K562 (cell line): ENCODE data around the gene LEMD1. TPM values are rescaled to one million over a fixed set of nuclear protein-coding genes. Genes with fewer than 3 reads are reported as not detected.

ENCODE experiments used
- ATAC-seq: fragments of 200-7000 bp; cut with Tn5 transposase; 3 replicates; pipeline ENCODE4 v1.9.1; 2020; ENCODE audit warnings: moderate library complexity
- BruUV-seq: library from RNA; stranded (reverse); fragments of 400-500 nt; replicated peaks from 2 replicates; lab custom pipeline; 2021; lab: Mats Ljungman, UMichigan
- CTCF ChIA-PET: fragments of 300-600 bp; formaldehyde crosslinking; extraction: SDS; loops from one replicate; lab custom pipeline; 2021; ENCODE audit warnings: low intra/inter-chr PET ratio; lab: Yijun Ruan, JAX
- POLR2A ChIA-PET: fragments of 300-600, 350-650 bp; sonication (Branson Sonifier 250); formaldehyde crosslinking; extraction: SDS; loops from one replicate; lab custom pipeline; 2021; ENCODE audit warnings: antibody characterized with exemption, inconsistent platforms; lab: Yijun Ruan, JAX
- DNase-seq, 4 experiments: peaks; one replicate each; pipeline versions ENCODE4 v3.0.0 to v3.0.0-alpha.2; 2011 to 2018; ENCODE audit warnings: low spot score in 3 of 4, mixed read lengths in 3 of 4; ENCODE audit errors: extremely low read depth in 1 of 4
- FAIRE-seq: peaks from 2 replicates; lab custom pipeline; 2011; peaks lifted over from hg19 to GRCh38; lab: Jason Lieb, UNC
- H2AFZ ChIP-seq: 2 replicates; pipeline ENCODE4 v1.6.0; 2011; ENCODE audit warnings: low read depth, low read length, control low read depth, inconsistent platforms
- H3K27ac ChIP-seq: fragments of 200-600 bp; 3 replicates; pipeline ENCODE4 v1.8.0; 2011; ENCODE audit warnings: low read depth, mild to moderate bottlenecking, control low read depth, inconsistent platforms, low read length, moderate library complexity, mixed read lengths; ENCODE audit errors: extremely low read depth
- H3K27me3 ChIP-seq, 2 experiments: fragments of 300-600 bp in 1 of 2; 2 replicates in 1 of 2; 3 replicates in 1 of 2; pipeline versions ENCODE4 v1.6.0 to v1.8.0; 2011; ENCODE audit warnings: inconsistent platforms in 2 of 2, low read length in 2 of 2, mild to moderate bottlenecking in 1 of 2, mixed read lengths in 1 of 2, moderate library complexity in 1 of 2; ENCODE audit not compliant: control insufficient read depth in 2 of 2, insufficient read depth in 2 of 2
- H3K36me3 ChIP-seq: fragments of 300-600 bp; 3 replicates; pipeline ENCODE4 v1.8.0; 2011; ENCODE audit warnings: mild to moderate bottlenecking, low read length, inconsistent platforms; ENCODE audit not compliant: control insufficient read depth, insufficient read depth
- H3K4me1 ChIP-seq, 2 experiments: fragments of 200-600 bp in 1 of 2; replicated peaks in 1 of 2; 2 replicates in 1 of 2; 3 replicates in 1 of 2; pipeline versions ENCODE4 v1.5.1 to v1.8.0; 2011; ENCODE audit warnings: inconsistent platforms in 2 of 2, low read length in 2 of 2, mild to moderate bottlenecking in 1 of 2, mixed read lengths in 1 of 2, moderate library complexity in 1 of 2; ENCODE audit not compliant: control insufficient read depth in 2 of 2, insufficient read depth in 2 of 2
- H3K4me2 ChIP-seq: 2 replicates; pipeline ENCODE4 v1.6.1; 2011; ENCODE audit warnings: low read length, control low read depth, inconsistent platforms, mixed read lengths; ENCODE audit not compliant: insufficient read depth
- H3K4me3 ChIP-seq: fragments of 200-600 bp; sonication (generic), shearing (Covaris generic); 2 replicates; pipeline ENCODE4 v1.5.1; 2016; ENCODE audit warnings: control low read depth, inconsistent platforms
- H3K79me2 ChIP-seq: fragments of 200-600 bp; 3 replicates; pipeline ENCODE4 v1.8.0; 2011; ENCODE audit warnings: low read length, inconsistent platforms; ENCODE audit not compliant: control insufficient read depth, insufficient read depth
- H3K9ac ChIP-seq, 2 experiments: 2 replicates each; pipeline versions ENCODE4 v1.6.0 to v1.6.1; 2011; ENCODE audit warnings: low read depth in 2 of 2, low read length in 2 of 2, control low read depth in 1 of 2, inconsistent platforms in 1 of 2, mild to moderate bottlenecking in 1 of 2, mixed read lengths in 1 of 2; ENCODE audit not compliant: insufficient read depth in 1 of 2
- H3K9me1 ChIP-seq: one replicate; pipeline ENCODE4 v1.6.0; 2011; ENCODE audit warnings: inconsistent platforms, mild to moderate bottlenecking, low read length, moderate library complexity; ENCODE audit not compliant: control insufficient read depth, insufficient read depth
- H3K9me3 ChIP-seq: replicated peaks from 2 replicates; pipeline ENCODE4 v1.5.1; 2011; ENCODE audit warnings: low read depth, low read length, inconsistent platforms; ENCODE audit not compliant: control insufficient read depth, insufficient read depth
- H4K20me1 ChIP-seq: replicated peaks from 2 replicates; pipeline ENCODE4 v1.6.1; 2011; ENCODE audit warnings: low read length, inconsistent platforms, mixed read lengths; ENCODE audit not compliant: control insufficient read depth, insufficient read depth
- FOXA3 ChIP-seq, 2 experiments: fragments of 450-650 bp in 1 of 2; sonication (generic) in 1 of 2; formaldehyde crosslinking; IDR thresholded peaks in 1 of 2; conservative IDR thresholded peaks in 1 of 2; 2 replicates each; pipeline versions ENCODE4 v1.4.0 to v1.8.0; 2020 to 2022; ENCODE audit warnings: mild to moderate bottlenecking in 2 of 2, missing genetic modification reagents in 1 of 2
- GABPB2 ChIP-seq: fragments of 250-450 bp; sonication (Bioruptor Pico); conservative IDR thresholded peaks from 2 replicates; pipeline ENCODE4 v1.5.1; 2021; ENCODE audit warnings: mild to moderate bottlenecking
- SMAD1 ChIP-seq: fragments of 150-350 bp; IDR thresholded peaks from 2 replicates; pipeline ENCODE4 v1.6.1; 2014; ENCODE audit warnings: low read length, low read depth; ENCODE audit not compliant: partially characterized antibody
- TAF1 ChIP-seq: IDR thresholded peaks from 2 replicates; pipeline ENCODE4 v1.6.1; 2011; ENCODE audit warnings: mild to moderate bottlenecking, low read length, moderate library complexity; ENCODE audit not compliant: insufficient read depth, control insufficient read depth, severe bottlenecking; ENCODE audit errors: extremely low read depth
- ZC3H4 ChIP-seq: sonication (generic); formaldehyde crosslinking; IDR thresholded peaks from 2 replicates; pipeline ENCODE4 v1.9.0; 2021; ENCODE audit warnings: missing genetic modification reagents, borderline replicate concordance
- ZNF121 ChIP-seq: sonication (generic); formaldehyde crosslinking; conservative IDR thresholded peaks from 2 replicates; pipeline ENCODE4 v1.8.0; 2022; ENCODE audit warnings: missing genetic modification reagents
- ZNF165 ChIP-seq: fragments of 250-450 bp; sonication (Bioruptor Pico); IDR thresholded peaks from 2 replicates; pipeline ENCODE4 v1.4.0; 2020; ENCODE audit warnings: borderline replicate concordance
- ZNF586 ChIP-seq: fragments of 450-650 bp; formaldehyde crosslinking; conservative IDR thresholded peaks from 2 replicates; pipeline ENCODE4 v1.4.0; 2020; ENCODE audit warnings: mild to moderate bottlenecking, moderate library complexity
- WGBS: fragments of 100-300 bp; shearing (Covaris generic); methylation state at CpG from one replicate; pipeline ENCODE4 v1.1.6; 2016; ENCODE audit warnings: low coverage, mixed read lengths; ENCODE audit not compliant: insufficient coverage; ENCODE audit errors: missing lambda C conversion rate; 5-methylcytosine and 5-hydroxymethylcytosine counted together
- in situ Hi-C: fragments of 300-500 bp; cut with MboI; formaldehyde crosslinking; loops from 4 replicates; pipeline ENCODE4 v1.15.0; 2018; ENCODE audit warnings: inconsistent platforms, mixed read lengths
- intact Hi-C: fragments of 100-400 bp; cut with micrococcal nuclease; formaldehyde crosslinking; loops from 2 replicates; pipeline ENCODE4 v1.14.2; 2022
- polyA plus RNA-seq, 8 experiments: library from polyadenylated mRNA; depleted of rRNA in 4 of 8; stranded (reverse) in 5 of 8; unstranded in 3 of 8; fragments of >200 nt; fragmentation: Nextera tagmentation in 2 of 8; fragmentation: Illumina TruSeq in 1 of 8; extraction: Ambion mirVana in 2 of 8; extraction: Trizol in 1 of 8; gene quantifications; 2 replicates each; pipeline versions ENCODE4 v1.2.1 to v1.2.3, GENCODE V29; 2011 to 2014; ENCODE audit warnings: inconsistent platforms in 1 of 8, missing spikeins in 1 of 8
- total RNA-seq, 7 experiments: library from RNA; depleted of rRNA in 6 of 7; stranded (reverse); fragments of >200 nt in 6 of 7; fragmentation: Illumina TruSeq in 2 of 7; extraction: Trizol in 2 of 7; gene quantifications; 2 replicates each; pipeline versions ENCODE4 v1.2.1 to v1.2.3, GENCODE V29; 2011 to 2021; ENCODE audit warnings: low replicate concordance in 1 of 7
- TF ChIP-seq, protein P1 (sequence below), 2 experiments: fragments of 450-650 bp; conservative IDR thresholded peaks; 2 replicates each; pipeline ENCODE4 v1.6.1; 2017; ENCODE audit warnings: mild to moderate bottlenecking in 2 of 2, moderate library complexity in 2 of 2
- TF ChIP-seq, protein P2 (sequence below): sonication (generic); formaldehyde crosslinking; IDR thresholded peaks from 2 replicates; pipeline ENCODE4 v1.8.0; 2022; ENCODE audit warnings: missing genetic modification reagents, mild to moderate bottlenecking, moderate library complexity, borderline replicate concordance
- TF ChIP-seq, protein P3 (sequence below): fragments of 250-450 bp; sonication (Bioruptor Pico); IDR thresholded peaks from 2 replicates; pipeline ENCODE4 v1.8.0; 2021; ENCODE audit warnings: moderate library complexity, mild to moderate bottlenecking, inconsistent platforms

The LEMD1 gene
- total and polyA plus RNA-seq, 9 of the 15 experiments (the other 6 are each of a cell fraction or from before 2014, with no cell fraction given), result 0.11 to 2.4 (median 0.57) TPM; not detected in 1

DNA sequence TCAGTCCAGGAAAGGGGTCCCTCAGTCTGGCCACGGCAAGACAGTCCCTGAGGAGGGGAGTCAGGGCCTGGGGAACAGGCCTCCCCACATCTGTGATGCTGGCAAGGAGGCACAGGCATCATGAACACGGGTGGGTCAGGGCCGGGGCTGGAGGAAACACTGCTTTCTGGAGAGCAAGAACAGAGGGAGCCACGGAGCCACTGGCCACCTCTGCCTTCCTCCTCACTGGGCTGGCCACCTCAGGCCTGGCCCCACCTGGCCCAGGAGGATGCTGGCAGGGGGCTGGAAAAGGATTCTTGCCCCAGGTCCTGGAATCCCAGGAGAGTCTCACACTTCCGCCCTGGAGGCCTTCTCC, 18.2 kb upstream of the LEMD1 start:
- H2AFZ ChIP-seq, result no peak overlapping the region
- H3K79me2 ChIP-seq, result no peaks in the 10 kb centered on the region
- no peak overlapping the region for H3K27ac ChIP-seq
- no peak overlapping the region; a peak in 1 of 4 replicates for H3K9ac ChIP-seq
- CTCF ChIA-PET, result no interaction called here
- no peaks in the 10 kb centered on the region for H3K9me1 ChIP-seq
- no peak for FAIRE-seq
- WGBS, result 31% methylated on average over 5 of the region's 5 CpGs
- no peak overlapping the region for H3K4me2 ChIP-seq
- no peaks in the 10 kb centered on the region for H3K36me3 ChIP-seq
- no peak for DNase-seq
- no peak for ATAC-seq
- in situ Hi-C loops (no loop called here), intact Hi-C loops (no loop called here)
- no TSS peak for BruUV-seq
- H3K9me3 ChIP-seq, result no peaks in the 10 kb centered on the region
- H3K4me1 ChIP-seq, result peaks cover 19 to 25% of the 10 kb centered on the region in 2 experiments
- TF ChIP-seq SMAD1, result no peak
- TF ChIP-seq, protein P1, sequence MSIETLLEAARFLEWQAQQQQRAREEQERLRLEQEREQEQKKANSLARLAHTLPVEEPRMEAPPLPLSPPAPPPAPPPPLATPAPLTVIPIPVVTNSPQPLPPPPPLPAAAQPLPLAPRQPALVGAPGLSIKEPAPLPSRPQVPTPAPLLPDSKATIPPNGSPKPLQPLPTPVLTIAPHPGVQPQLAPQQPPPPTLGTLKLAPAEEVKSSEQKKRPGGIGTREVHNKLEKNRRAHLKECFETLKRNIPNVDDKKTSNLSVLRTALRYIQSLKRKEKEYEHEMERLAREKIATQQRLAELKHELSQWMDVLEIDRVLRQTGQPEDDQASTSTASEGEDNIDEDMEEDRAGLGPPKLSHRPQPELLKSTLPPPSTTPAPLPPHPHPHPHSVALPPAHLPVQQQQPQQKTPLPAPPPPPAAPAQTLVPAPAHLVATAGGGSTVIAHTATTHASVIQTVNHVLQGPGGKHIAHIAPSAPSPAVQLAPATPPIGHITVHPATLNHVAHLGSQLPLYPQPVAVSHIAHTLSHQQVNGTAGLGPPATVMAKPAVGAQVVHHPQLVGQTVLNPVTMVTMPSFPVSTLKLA (conservative IDR thresholded peaks at IDR 0.05), result no peak
- TF ChIP-seq ZNF121 (CRISPR knock-in tag), result no peak
- TF ChIP-seq, protein P2, sequence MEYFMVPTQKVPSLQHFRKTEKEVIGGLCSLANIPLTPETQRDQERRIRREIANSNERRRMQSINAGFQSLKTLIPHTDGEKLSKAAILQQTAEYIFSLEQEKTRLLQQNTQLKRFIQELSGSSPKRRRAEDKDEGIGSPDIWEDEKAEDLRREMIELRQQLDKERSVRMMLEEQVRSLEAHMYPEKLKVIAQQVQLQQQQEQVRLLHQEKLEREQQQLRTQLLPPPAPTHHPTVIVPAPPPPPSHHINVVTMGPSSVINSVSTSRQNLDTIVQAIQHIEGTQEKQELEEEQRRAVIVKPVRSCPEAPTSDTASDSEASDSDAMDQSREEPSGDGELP (CRISPR knock-in tag), result no peak
- TF ChIP-seq, protein P3, sequence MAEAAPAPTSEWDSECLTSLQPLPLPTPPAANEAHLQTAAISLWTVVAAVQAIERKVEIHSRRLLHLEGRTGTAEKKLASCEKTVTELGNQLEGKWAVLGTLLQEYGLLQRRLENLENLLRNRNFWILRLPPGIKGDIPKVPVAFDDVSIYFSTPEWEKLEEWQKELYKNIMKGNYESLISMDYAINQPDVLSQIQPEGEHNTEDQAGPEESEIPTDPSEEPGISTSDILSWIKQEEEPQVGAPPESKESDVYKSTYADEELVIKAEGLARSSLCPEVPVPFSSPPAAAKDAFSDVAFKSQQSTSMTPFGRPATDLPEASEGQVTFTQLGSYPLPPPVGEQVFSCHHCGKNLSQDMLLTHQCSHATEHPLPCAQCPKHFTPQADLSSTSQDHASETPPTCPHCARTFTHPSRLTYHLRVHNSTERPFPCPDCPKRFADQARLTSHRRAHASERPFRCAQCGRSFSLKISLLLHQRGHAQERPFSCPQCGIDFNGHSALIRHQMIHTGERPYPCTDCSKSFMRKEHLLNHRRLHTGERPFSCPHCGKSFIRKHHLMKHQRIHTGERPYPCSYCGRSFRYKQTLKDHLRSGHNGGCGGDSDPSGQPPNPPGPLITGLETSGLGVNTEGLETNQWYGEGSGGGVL (CRISPR knock-in tag), result no peak
- TF ChIP-seq TAF1, result no peak
- TF ChIP-seq ZNF586 (CRISPR knock-in tag), result no peak
- no peak for TF ChIP-seq GABPB2 (CRISPR knock-in tag)
- TF ChIP-seq FOXA3 (CRISPR knock-in tag; conservative IDR thresholded peaks at IDR 0.05 in 1 of 2, IDR thresholded peaks at IDR 0.05 in 1 of 2), result no peak
- no peak for TF ChIP-seq ZC3H4 (CRISPR knock-in tag)
- no peak for TF ChIP-seq ZNF165
- POLR2A ChIA-PET, result interaction anchor here (0.6 kb wide), 1 partner anchor 816 kb away, joined by 5 read pairs; no protein-coding TSS in a partner anchor
- H3K27me3 ChIP-seq, result peaks cover under 1 to 18% of the 10 kb centered on the region in 2 experiments; a peak in 3 of 5 replicates
- no peak overlapping the region for H3K4me3 ChIP-seq
- H4K20me1 ChIP-seq, result no peaks in the 10 kb centered on the region; the same call in 1 of the 2 replicates
